Effector CD8-positive, alpha-beta T cell (primary cell): ENCODE data around the gene WDR43.

Experiments used
- DNase-seq: peaks from one replicate; lab custom pipeline; 2025; lab: John Stamatoyannopoulos, UW

Gene WDR43

GRCh38 chr2:28908172-28908571 lies 13.7 kb downstream of the WDR43 start:
- DNase-seq = no peak

- no peak for DNase-seq
Observed at GRCh38 chr2:28909655-28910353, 15.3 kb downstream of the WDR43 start.

GRCh38 chr2:28915939-28916338 lies 21.5 kb downstream of the WDR43 start:
- DNase-seq = no peak

GRCh38 chr2:28926847-28927246 lies 32.4 kb downstream of the WDR43 start:
- DNase-seq = no peak

- no peak for DNase-seq
Observed at GRCh38 chr2:28927469-28927868, 33.0 kb downstream of the WDR43 start.

- DNase-seq = no peak
Observed at GRCh38 chr2:28927878-28928277, 33.4 kb downstream of the WDR43 start.

- DNase-seq = no peak
Observed at GRCh38 chr2:28929581-28929980, 35.1 kb downstream of the WDR43 start.

- no peak for DNase-seq
Observed at GRCh38 chr2:28930205-28930604, 35.7 kb downstream of the WDR43 start.

GRCh38 chr2:28934769-28935168 lies 40.3 kb downstream of the WDR43 start:
- DNase-seq = no peak

- DNase-seq = no peak
Observed at GRCh38 chr2:28941008-28941407, 46.5 kb downstream of the WDR43 start.

- no peak for DNase-seq
Observed at GRCh38 chr2:28944535-28945248, 50.2 kb downstream of the WDR43 start.

GRCh38 chr2:28948160-28948559 lies 53.7 kb downstream of the WDR43 start:
- DNase-seq = no peak

GRCh38 chr2:28949190-28949589 lies 54.7 kb downstream of the WDR43 start:
- DNase-seq = no peak

GRCh38 chr2:28949617-28950305 lies 55.3 kb downstream of the WDR43 start:
- DNase-seq = no peak

GRCh38 chr2:28950941-28951630 lies 56.6 kb downstream of the WDR43 start:
- DNase-seq = no peak

- no peak for DNase-seq
Observed at GRCh38 chr2:28951910-28952835, 57.7 kb downstream of the WDR43 start.

GRCh38 chr2:28952836-28953211 lies 58.4 kb downstream of the WDR43 start:
- no peak for DNase-seq

- no peak for DNase-seq
Observed at GRCh38 chr2:28955467-28955866, 61.0 kb downstream of the WDR43 start.

GRCh38 chr2:28956415-28956826 lies 62.0 kb downstream of the WDR43 start:
- DNase-seq = no peak

GRCh38 chr2:28956890-28957289 lies 62.4 kb downstream of the WDR43 start:
- DNase-seq = no peak

GRCh38 chr2:28958689-28959088 lies 64.2 kb downstream of the WDR43 start:
- no peak for DNase-seq
